Right lung (tissue), 5 donors: Measurements from ENCODE around the gene SPAG9. TPM values are rescaled to one million over a fixed set of nuclear protein-coding genes. Genes with fewer than 3 reads are reported as not detected.

Experiments
- DNase-seq, 2 donors: peaks; one replicate each; pipeline ENCODE4 v3.0.0-alpha.2; 2013
- polyA plus RNA-seq, 5 donors: library from polyadenylated mRNA; unstranded; fragments of 120-200 nt; gene quantifications; one replicate each; pipeline versions ENCODE4 v1.2.1 to v1.2.3, GENCODE V29; 2013; ENCODE audit warnings: inconsistent platforms in 1 of 5, low replicate concordance in 1 of 5; ENCODE audit not compliant: insufficient read length in 5 of 5, insufficient read depth in 1 of 5

Gene SPAG9
- polyA plus RNA-seq, 5 donors, result 70.9 to 150 (median 128) TPM

GRCh38 chr17:51005768-51006167 is 114.9 kb downstream of the SPAG9 start:
- no peak for DNase-seq

- no peak for DNase-seq
These were observed 116.4 kb downstream of the SPAG9 start for GRCh38 chr17:51004249-51004648.

GRCh38 chr17:51000835-51001638 is 119.6 kb downstream of the SPAG9 start:
- DNase-seq, result peak; percentile 49 to 63

GRCh38 chr17:50995668-50996067 is 125.0 kb downstream of the SPAG9 start:
- DNase-seq, result no peak

GRCh38 chr17:50993544-50993943 is 127.1 kb downstream of the SPAG9 start:
- DNase-seq, result no peak

- DNase-seq, result no peak
These were observed 131.5 kb downstream of the SPAG9 start for GRCh38 chr17:50989149-50989548.

GRCh38 chr17:50988427-50988826 is 132.2 kb downstream of the SPAG9 start:
- no peak for DNase-seq

- no peak for DNase-seq
These were observed 133.5 kb downstream of the SPAG9 start for GRCh38 chr17:50986989-50987660.

- DNase-seq, result no peak
These were observed 139.4 kb downstream of the SPAG9 start for GRCh38 chr17:50981279-50981678.

GRCh38 chr17:50979524-50979927 is 141.1 kb downstream of the SPAG9 start:
- no peak for DNase-seq

GRCh38 chr17:50977487-50978159 is 143.0 kb downstream of the SPAG9 start:
- DNase-seq, result no peak

GRCh38 chr17:50976951-50977472 is 143.7 kb downstream of the SPAG9 start:
- DNase-seq, result no peak

- DNase-seq, result no peak
These were observed 146.8 kb downstream of the SPAG9 start for GRCh38 chr17:50973557-50974494.

GRCh38 chr17:50972577-50972976 is 148.1 kb downstream of the SPAG9 start:
- DNase-seq, result no peak

GRCh38 chr17:50967795-50968194 is 152.9 kb downstream of the SPAG9 start:
- no peak for DNase-seq

GRCh38 chr17:50966163-50966666 is 154.5 kb downstream of the SPAG9 start:
- no peak for DNase-seq

GRCh38 chr17:50963139-50963538 is 157.5 kb downstream of the SPAG9 start:
- DNase-seq, result no peak

- no peak for DNase-seq
These were observed 159.1 kb downstream of the SPAG9 start for GRCh38 chr17:50961282-50962220.

GRCh38 chr17:50959341-50959740 is 161.3 kb downstream of the SPAG9 start:
- no peak for DNase-seq
